ENCODE measurements around the gene NRXN3. TPM values are rescaled to one million over a fixed set of nuclear protein-coding genes. Genes with fewer than 3 reads are reported as not detected.

The NRXN3 gene
- total and polyA plus RNA-seq, 2 of the 4 experiments (the other 2 are of a cell fraction): 4.8 to 25.1 TPM

GRCh38 chr14:78875049-78875448 lies 704.9 kb downstream of the NRXN3 start:
- no TSS peak for BruUV-seq (replicated peaks)
- Histone ChIP-seq H4K20me1 (ENCODE audit: insufficient read depth, low read length) (no peaks in the 10 kb centered on the region), H2BK15ac (ENCODE audit: low read depth, low read length) (no peak overlapping the region), H2BK120ac (ENCODE audit: low read depth, low read length) (no peak overlapping the region), H4K5ac (ENCODE audit: low read depth, low read length) (no peak overlapping the region), H3K56ac (ENCODE audit: extremely low read depth, insufficient read depth, low read length) (no peak overlapping the region), H2AK9ac (replicated peaks; ENCODE audit: low read depth, low read length, poor library complexity) (no peak overlapping the region), H3K27ac (ENCODE audit: insufficient read depth, low read length) (no peak overlapping the region), H3K4me1 (ENCODE audit: control insufficient read depth, insufficient read depth, low read length) (no peaks in the 10 kb centered on the region), H3K18ac (ENCODE audit: low read depth, low read length) (no peak overlapping the region), H4K8ac (ENCODE audit: low read depth in 2 of 2, low read length in 2 of 2) (no peak overlapping the region), H3K79me1 (ENCODE audit: low read depth in 1 of 2, low read length in 2 of 2) (no peaks in the 10 kb centered on the region), H2AFZ (replicated peaks; ENCODE audit: low read length, poor library complexity) (no peak overlapping the region), H3K9ac (ENCODE audit: low read depth, low read length) (no peak overlapping the region), H3K36me3 (ENCODE audit: control insufficient read depth, insufficient read depth, low read length) (no peaks in the 10 kb centered on the region), H2BK5ac (ENCODE audit: low read depth, low read length, poor library complexity, severe bottlenecking) (no peak overlapping the region), H2AK5ac (ENCODE audit: low read depth, low read length) (no peak overlapping the region), H3K4me3 (ENCODE audit: insufficient read depth, low read depth, low read length) (no peak overlapping the region), H3K9me3 (ENCODE audit: control insufficient read depth, insufficient read depth, low read length) (no peaks in the 10 kb centered on the region), H3K4me2 (ENCODE audit: low read depth, low read length) (no peak overlapping the region), H3K4ac (ENCODE audit: low read depth, low read length) (no peak overlapping the region), H3K9me1 (ENCODE audit: insufficient read depth, low read length) (no peaks in the 10 kb centered on the region), H2BK20ac (ENCODE audit: low read depth, low read length) (no peak overlapping the region), H3K27me3 (ENCODE audit: control insufficient read depth, insufficient read depth, low read length) (no peaks in the 10 kb centered on the region), H4K91ac (ENCODE audit: insufficient read depth, low read depth, low read length) (no peak overlapping the region), H3K14ac (replicated peaks; ENCODE audit: low read depth, low read length) (no peak overlapping the region), H3K23ac (ENCODE audit: low read depth, low read length) (no peak overlapping the region)
- CTCF ChIA-PET: no interaction called here
- POLR2A ChIA-PET (ENCODE audit: unreplicated experiment): no interaction called here
- WGBS, 2 experiments (ENCODE audit: extremely low coverage in 2 of 2, insufficient read length in 1 of 2): 20% methylated on average over 1 of the region's 2 CpGs; no CpG with 5 or more reads in 1 of the 2 experiments
- dilution Hi-C loops (cut with HindIII; ENCODE audit: low sequenced_read_pairs, unreplicated experiment) (no loop called here), intact Hi-C loops (cut with micrococcal nuclease) (no loop called here), in situ Hi-C loops (cut with MboI; ENCODE audit: low sequenced_read_pairs) (no loop called here)
- DNase-seq (no peak), ATAC-seq (ENCODE audit: low read depth) (no peak)
- TF ChIP-seq MAFK (IDR thresholded peaks at IDR 0.05; ENCODE audit: low read depth, low read length): no peak
- no peak for TF ChIP-seq ELK1 (IDR thresholded peaks at IDR 0.05; ENCODE audit: borderline replicate concordance, low read depth, low read length)
- TF ChIP-seq RAD21 (IDR thresholded peaks at IDR 0.05; ENCODE audit: low read length): no peak
- no peak for TF ChIP-seq FOS (IDR thresholded peaks at IDR 0.05; ENCODE audit: low read depth, low read length)
- TF ChIP-seq CEBPB (IDR thresholded peaks at IDR 0.05; ENCODE audit: low read depth, low read length): no peak
- TF ChIP-seq BHLHE40 (IDR thresholded peaks at IDR 0.05; ENCODE audit: low read depth, low read length): no peak

Data from IMR-90 (cell line).